Stimulated activated CD4-positive, alpha-beta T cell treated with anti-CD3 and anti-CD28 coated beads, Interleukin-15, amount 100 ng/mL, for 24 hours (primary cell): Measurements from ENCODE around the gene PPP4R4.
"Not testable (repeated sequence)": the region's sequence is repeated elsewhere in the genome, so short reads cannot be mapped to it uniquely, and the experiment has no call there.

Experiments
- DNase-seq: peaks from one replicate; pipeline ENCODE4 v3.0.0-alpha.2; 2020

PPP4R4 gene

GRCh38 chr14:94180655-94181271 is 6.6 kb downstream of the PPP4R4 start:
- peak; percentile 4 for DNase-seq

- no peak for DNase-seq
Observed at GRCh38 chr14:94181835-94182234, 7.7 kb downstream of the PPP4R4 start.

- no peak for DNase-seq
Observed at GRCh38 chr14:94192536-94192935, 18.4 kb downstream of the PPP4R4 start.

DNA sequence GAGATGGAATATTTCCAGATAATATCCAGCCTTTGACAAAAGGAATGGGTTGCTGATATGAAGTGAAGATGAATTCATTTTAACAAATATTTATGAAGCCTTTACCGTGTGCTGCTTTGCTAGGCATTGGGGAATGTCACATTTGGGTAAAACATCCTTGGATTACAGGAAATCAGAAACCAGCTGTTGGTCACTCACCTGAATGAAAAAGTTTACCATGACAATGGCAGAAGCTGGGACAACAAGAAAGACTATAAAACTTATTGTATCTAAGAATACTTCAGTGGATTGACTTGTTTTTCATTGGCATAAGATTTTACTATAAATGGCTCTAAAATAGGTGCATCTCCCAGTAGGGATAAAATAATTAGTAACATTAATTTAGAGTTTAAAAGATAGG is 19.7 kb downstream of the PPP4R4 start:
- no peak for DNase-seq

- no peak for DNase-seq
Observed at GRCh38 chr14:94196057-94196456, 21.9 kb downstream of the PPP4R4 start.

GRCh38 chr14:94203473-94204210 is 29.5 kb downstream of the PPP4R4 start:
- DNase-seq, result no peak

DNA sequence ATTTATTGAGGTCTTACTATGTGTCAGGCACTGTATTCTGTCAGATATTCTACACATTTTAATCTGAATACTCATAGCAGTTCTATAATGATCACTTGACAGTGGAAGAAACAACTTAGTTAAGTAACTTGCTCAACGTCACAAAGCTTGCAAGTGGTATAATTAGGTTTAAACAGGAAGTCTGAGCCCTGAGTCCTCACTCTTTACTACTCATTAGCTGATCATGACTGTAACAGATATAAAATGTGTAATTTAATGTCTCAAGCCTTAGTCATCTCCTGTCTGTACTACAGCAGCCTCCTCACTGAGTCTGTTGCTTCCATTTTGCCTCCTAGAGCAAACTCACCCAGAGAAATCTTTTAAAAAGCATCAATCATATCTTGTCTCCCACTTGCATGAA is 38.9 kb downstream of the PPP4R4 start:
- DNase-seq, result no peak

GRCh38 chr14:94213741-94214140 is 39.6 kb downstream of the PPP4R4 start:
- no peak for DNase-seq

DNA sequence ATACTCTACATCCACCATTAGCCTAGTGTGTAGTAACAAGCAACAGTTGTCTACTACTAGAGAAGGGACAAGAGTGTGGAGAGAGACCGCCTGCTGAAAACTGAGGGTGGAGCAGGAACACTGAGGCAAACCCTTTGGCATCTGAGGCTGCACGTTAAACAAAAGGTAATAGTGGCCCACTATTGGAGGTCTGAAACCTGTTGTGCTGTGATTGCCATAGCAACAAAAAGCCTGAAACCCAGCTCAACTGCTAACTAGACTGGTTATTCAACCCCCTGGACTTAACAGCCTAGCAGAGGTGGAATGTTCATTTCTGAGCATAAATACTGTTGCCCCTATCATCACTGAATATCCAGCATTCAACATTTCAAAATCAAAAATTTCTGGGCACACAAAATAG is 43.0 kb downstream of the PPP4R4 start:
- no peak for DNase-seq

DNA sequence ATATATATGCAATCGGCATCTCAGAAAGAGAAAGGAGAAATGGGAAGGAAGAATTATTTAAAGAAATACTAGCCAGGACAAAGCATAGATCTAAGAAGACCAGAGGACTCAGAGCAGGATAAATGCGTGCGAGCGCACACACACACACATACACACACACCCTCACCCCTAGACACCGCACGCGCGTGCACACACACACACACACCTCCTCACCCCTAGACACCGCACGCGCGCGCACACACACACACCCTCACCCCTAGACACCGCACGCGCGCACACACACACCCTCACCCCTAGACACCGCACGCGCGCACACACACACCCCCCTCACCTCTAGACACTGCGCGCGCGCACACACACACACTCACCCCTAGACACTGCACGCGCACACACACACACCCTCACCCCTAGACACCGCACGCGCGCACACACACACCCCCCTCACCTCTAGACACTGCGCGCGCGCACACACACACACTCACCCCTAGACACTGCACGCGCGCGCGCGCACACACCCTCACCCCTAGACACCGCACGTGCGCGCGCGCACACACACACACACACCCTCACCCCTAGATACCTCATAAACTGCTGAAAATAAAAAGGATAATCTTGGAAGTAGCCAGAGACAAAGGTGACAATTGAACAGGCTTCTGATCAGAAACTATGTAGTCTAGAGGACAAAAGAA is 44.2 kb downstream of the PPP4R4 start:
- not testable (repeated sequence) for DNase-seq

- DNase-seq, result no peak
Observed at GRCh38 chr14:94224040-94224439, 49.9 kb downstream of the PPP4R4 start.

DNA sequence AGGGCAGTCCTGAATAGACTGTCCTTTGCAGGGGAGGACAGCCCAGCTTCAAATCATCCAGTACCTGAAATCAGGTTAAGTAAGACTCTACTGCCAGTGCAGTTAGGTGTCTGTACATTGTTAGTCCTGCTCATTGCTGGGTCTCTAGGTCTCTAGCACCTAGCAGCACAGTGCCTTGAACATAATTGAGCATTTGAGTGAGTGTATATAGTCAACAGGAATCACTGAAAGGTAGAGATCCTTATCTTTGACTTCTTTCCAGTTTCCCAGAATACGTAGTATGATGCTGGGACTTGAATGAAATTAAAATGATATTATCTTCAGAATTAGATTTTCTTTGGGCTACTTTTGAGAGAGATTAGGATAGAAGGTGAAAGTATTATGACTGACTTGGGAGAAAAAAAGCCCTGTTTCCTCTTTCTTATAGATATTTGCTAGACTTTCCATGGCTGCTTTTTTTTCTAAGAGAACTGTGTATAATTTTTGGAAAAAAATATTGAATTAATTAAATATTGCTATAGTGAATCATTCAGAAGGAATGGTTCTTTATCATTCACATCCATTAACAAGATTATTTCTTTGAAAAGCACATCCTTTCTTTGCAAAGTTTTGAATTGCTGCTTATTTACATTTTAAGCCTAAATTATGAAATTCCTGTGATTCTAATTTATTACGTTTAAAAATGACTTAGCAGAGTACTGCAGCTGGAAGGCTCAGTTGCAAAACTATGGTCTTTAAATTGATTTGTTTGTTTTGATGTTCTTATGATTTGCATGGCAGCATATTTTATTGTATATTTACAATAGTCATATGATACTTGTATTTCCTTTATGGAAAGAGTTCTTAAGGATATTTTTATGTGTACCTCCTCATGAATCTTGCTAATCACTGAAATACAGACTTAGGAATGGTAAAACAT is 51.6 kb downstream of the PPP4R4 start:
- DNase-seq, result no peak

DNA sequence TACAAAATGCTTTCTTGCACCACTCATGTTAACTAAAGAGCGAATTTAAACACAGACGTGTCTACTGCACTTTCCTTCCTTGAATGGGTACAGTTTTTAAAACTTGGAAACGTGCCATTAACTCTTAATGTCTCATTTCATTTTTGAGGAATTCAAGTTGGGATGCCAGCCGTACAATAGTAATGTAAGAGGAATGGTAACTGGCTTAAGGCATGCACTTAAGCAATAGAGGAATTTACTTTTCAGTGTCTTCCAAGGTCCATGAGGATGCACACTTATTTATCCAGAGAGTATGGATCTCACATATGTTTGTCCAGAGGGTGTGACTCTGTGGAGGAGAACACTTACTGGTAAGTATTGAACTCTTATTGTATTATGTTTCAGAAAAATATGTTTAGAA is 52.9 kb downstream of the PPP4R4 start:
- DNase-seq, result no peak

- DNase-seq, result no peak
Observed at GRCh38 chr14:94237046-94237445, 62.9 kb downstream of the PPP4R4 start.

DNA sequence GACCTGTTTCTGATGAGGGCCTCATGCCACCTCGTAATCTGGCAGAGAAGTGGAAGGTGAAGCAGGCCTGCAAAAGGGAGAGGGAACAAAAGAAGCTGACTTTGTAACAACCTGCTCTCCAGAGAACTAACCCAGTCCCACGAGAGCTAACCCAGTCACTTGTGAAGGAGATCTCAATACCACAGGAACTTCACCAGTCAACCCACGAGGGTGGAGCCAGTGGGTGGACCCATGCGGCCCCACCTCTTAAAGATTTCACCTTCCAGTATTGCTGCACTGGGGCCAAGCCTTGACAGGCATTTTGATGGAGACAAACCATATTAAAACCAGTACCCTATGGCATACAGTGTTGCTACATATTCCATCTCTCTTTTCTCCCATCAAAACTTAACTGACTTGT is 63.9 kb downstream of the PPP4R4 start:
- DNase-seq, result peak; percentile 7

DNA sequence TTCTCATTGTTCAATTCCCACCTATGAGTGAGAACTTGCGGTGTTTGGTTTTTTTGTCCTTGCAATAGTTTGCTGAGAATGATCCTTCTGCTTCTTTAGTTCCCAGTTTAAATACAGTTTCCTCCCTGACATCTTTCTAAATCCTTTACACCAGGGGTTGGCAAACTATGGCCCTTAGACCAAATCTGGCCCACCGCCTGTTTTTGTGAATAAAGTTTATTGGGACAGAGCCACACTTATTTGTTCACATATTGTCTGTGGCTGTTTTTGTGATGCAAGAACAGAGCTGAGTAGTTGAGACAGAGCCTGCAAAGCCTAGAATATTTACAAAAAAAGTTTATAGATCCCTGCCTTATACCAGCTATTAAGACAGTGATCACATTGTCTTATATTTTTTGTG is 65.3 kb downstream of the PPP4R4 start:
- DNase-seq, result no peak

DNA sequence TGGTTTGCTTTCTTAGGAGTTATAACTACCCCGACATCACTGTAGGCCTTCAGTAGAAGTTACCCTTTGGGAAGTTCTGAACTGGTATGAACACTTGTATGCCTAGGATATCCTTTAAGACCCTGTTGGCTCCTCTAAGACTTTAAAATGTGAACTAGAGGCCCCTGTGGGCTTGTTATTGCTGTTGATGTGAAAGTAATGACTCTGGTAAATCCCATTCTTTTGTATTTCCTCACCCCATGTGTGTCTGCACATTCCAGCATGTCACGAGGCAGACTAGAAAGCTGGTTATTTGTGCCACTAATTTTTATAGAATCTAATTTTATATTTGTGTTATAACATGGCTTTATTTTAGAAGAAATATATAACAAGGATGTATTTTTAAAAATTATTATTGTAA is 70.1 kb downstream of the PPP4R4 start:
- DNase-seq, result no peak

DNA sequence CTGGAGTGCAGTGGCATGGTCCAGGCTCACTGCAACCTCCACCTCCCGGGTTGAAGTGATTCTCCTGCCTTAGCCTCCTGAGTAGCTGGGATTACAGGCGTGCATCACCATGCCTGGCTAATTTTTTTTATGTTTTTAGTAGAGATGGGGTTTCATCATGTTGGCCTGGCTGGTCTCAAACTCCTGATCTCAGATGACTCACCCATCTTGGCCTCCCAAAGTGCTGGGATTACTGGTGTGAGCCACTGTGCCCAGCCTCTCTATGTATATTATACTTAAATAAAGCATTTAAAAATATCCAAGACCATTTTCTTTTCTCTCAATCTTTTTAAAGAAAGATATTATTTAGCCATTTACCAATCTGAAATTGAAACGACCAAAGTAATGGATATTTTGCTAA is 90.1 kb downstream of the PPP4R4 start:
- DNase-seq, result not testable (repeated sequence)

DNA sequence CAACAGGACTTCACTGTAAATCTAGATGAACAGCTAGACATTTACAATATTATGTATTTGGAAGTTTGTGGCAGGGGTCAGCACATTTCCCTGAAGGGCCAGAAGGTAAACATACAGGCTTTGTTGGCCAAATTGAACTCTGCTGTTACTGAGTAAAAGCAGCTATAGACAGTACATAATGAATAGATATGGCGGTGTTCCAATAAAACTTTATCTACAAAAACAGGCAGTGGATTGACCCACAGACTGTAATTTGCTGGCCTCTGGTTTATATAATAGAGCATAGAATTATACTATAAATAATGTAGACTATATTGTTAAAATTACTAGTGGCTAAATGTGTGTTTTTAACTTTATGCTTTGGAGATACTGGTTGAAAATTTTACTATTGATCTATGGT is 93.2 kb downstream of the PPP4R4 start:
- DNase-seq, result no peak

GRCh38 chr14:94268582-94268981 is 94.5 kb downstream of the PPP4R4 start:
- not testable (repeated sequence) for DNase-seq

DNA sequence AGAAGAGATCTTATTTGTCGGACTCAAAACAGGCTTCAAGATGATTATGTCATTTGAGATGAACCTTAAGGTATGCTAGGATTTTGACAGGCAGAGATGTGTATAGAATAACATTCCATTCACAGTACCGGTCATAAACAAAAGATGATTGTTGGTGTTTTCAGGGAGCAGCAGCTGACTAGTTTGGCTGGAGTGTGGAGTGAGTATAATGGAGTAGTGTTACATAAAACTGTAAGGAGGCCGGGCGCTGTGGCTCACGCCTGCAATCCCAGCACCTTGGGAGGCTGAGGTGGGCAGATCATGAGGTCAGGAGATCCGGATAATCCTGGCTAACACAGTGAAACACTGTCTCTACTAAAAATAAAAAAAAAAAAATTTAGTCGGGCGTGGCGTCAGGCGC is 95.0 kb downstream of the PPP4R4 start:
- no peak for DNase-seq

GRCh38 chr14:94276898-94277561 is 102.9 kb downstream of the PPP4R4 start:
- not testable (repeated sequence) for DNase-seq

DNA sequence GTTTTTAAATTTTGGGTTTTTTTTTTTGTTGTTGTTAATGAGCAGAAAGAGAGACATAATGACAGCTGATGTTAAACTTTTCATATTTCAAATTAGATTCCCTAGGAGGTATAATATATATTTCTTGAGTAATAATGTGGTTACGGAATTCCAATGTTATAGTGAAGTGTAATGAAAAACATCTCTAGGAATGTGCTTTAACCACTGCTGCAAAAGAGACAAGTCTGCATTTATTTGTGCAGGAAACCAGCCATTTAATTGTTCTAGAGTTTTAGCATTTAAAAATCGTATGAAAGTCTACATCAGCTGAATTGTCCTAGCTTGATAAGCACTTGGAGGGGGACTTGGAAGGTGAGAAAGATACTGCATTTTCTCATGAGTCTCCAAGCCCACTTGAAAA is 104.6 kb downstream of the PPP4R4 start:
- DNase-seq, result no peak
